HG03378 (cell line): Measurements from ENCODE around the gene GJD3.
"Not testable (repeated sequence)": the region's sequence is repeated elsewhere in the genome, so short reads cannot be mapped to it uniquely, and the experiment has no call there.

Source experiments
- ATAC-seq: cut with Tn5 transposase; IDR thresholded peaks from one replicate; pipeline ENCODE4 v1.9.1; 2021; ENCODE audit warnings: mild to moderate bottlenecking, moderate library complexity; ENCODE audit not compliant: unreplicated experiment

Gene GJD3

GRCh38 chr17:40364121-40364861, at the start of gene GJD3:
GJD3 (minus strand) TSS chr17:40364737; CDS start chr17:40363815, 922 bp downstream.
- no peak for ATAC-seq

- ATAC-seq: not testable (repeated sequence)
These were observed 49.8 kb upstream of the GJD3 start for GRCh38 chr17:40414312-40414711.

- ATAC-seq: no peak
These were observed 48.3 kb upstream of the GJD3 start for GRCh38 chr17:40412880-40413279.

- ATAC-seq: no peak
These were observed 47.3 kb upstream of the GJD3 start for GRCh38 chr17:40411821-40412220.

- ATAC-seq: no peak
These were observed 45.5 kb upstream of the GJD3 start for GRCh38 chr17:40410082-40410481.

GRCh38 chr17:40409540-40409939, 45.0 kb upstream of the GJD3 start:
- not testable (repeated sequence) for ATAC-seq

- ATAC-seq: no peak
These were observed 42.9 kb upstream of the GJD3 start for GRCh38 chr17:40407460-40407859.

GRCh38 chr17:40404003-40404402, 39.5 kb upstream of the GJD3 start:
- no peak for ATAC-seq

GRCh38 chr17:40402668-40403067, 38.1 kb upstream of the GJD3 start:
- no peak for ATAC-seq

GRCh38 chr17:40399185-40399584, 34.6 kb upstream of the GJD3 start:
- ATAC-seq: no peak

- ATAC-seq: not testable (repeated sequence)
These were observed 22.0 kb upstream of the GJD3 start for GRCh38 chr17:40386555-40386954.

- ATAC-seq: no peak
These were observed 17.7 kb upstream of the GJD3 start for GRCh38 chr17:40382251-40382650.

- ATAC-seq: no peak
These were observed 14.4 kb upstream of the GJD3 start for GRCh38 chr17:40378966-40379365.

GRCh38 chr17:40377832-40378231, 13.3 kb upstream of the GJD3 start:
- ATAC-seq: no peak

- ATAC-seq: not testable (repeated sequence)
These were observed 12.0 kb upstream of the GJD3 start for GRCh38 chr17:40376541-40376940.

GRCh38 chr17:40375786-40376185, 11.2 kb upstream of the GJD3 start:
- not testable (repeated sequence) for ATAC-seq

GRCh38 chr17:40374821-40375498, 10.4 kb upstream of the GJD3 start:
- ATAC-seq: no peak

- no peak for ATAC-seq
These were observed 9.5 kb upstream of the GJD3 start for GRCh38 chr17:40373999-40374398.

- ATAC-seq: no peak
These were observed 8.8 kb upstream of the GJD3 start for GRCh38 chr17:40373324-40373723.

GRCh38 chr17:40372644-40373043, 8.1 kb upstream of the GJD3 start:
- not testable (repeated sequence) for ATAC-seq

- ATAC-seq: no peak
These were observed 7.5 kb upstream of the GJD3 start for GRCh38 chr17:40372031-40372430.

- no peak for ATAC-seq
These were observed 6.9 kb upstream of the GJD3 start for GRCh38 chr17:40371261-40371929.
